Stimulated activated CD4-positive, alpha-beta T cell treated with anti-CD3 and anti-CD28 coated beads, Interleukin-2, amount 100 ng/mL, for 24 hours (primary cell): Measurements from ENCODE around the gene MEN1.

ENCODE experiments used
- DNase-seq, 2 donors: peaks; one replicate each; pipeline ENCODE4 v3.0.0-alpha.2; 2020

MEN1 gene

GRCh38 chr11:64760759-64761420, 49.5 kb downstream of the MEN1 start:
- no peak for DNase-seq

GRCh38 chr11:64759722-64760719, 50.3 kb downstream of the MEN1 start, which contains the start of gene PYGM:
TSS of gene PYGM (minus strand) at chr11:64759974. CDS start at chr11:64759898, 76 bp downstream.
- DNase-seq, result no peak

- no peak for DNase-seq
Observed at GRCh38 chr11:64759131-64759721, 51.1 kb downstream of the MEN1 start.

GRCh38 chr11:64758330-64759079, 51.8 kb downstream of the MEN1 start:
- no peak for DNase-seq

GRCh38 chr11:64757549-64758329, 52.6 kb downstream of the MEN1 start:
- no peak for DNase-seq

- DNase-seq, result no peak
Observed at GRCh38 chr11:64755681-64756361, 54.5 kb downstream of the MEN1 start.

GRCh38 chr11:64754919-64755662, 55.3 kb downstream of the MEN1 start:
- no peak for DNase-seq

GRCh38 chr11:64754124-64754918, 56.0 kb downstream of the MEN1 start:
- DNase-seq, result no peak
